HG03103 (cell line): Measurements from ENCODE around the gene SFXN3.

Experiments
- ATAC-seq: cut with Tn5 transposase; IDR thresholded peaks from one replicate; pipeline ENCODE4 v1.9.1; 2021; ENCODE audit warnings: low read depth; ENCODE audit not compliant: unreplicated experiment

SFXN3 gene

GRCh38 chr10:101069441-101069840, 38.4 kb downstream of the SFXN3 start:
- ATAC-seq: no peak

GRCh38 chr10:101070098-101070497, 39.1 kb downstream of the SFXN3 start:
- ATAC-seq: no peak

GRCh38 chr10:101071267-101071884, 40.3 kb downstream of the SFXN3 start:
- ATAC-seq: no peak

- no peak for ATAC-seq
Measured at GRCh38 chr10:101071885-101072433, 40.9 kb downstream of the SFXN3 start.

DNA sequence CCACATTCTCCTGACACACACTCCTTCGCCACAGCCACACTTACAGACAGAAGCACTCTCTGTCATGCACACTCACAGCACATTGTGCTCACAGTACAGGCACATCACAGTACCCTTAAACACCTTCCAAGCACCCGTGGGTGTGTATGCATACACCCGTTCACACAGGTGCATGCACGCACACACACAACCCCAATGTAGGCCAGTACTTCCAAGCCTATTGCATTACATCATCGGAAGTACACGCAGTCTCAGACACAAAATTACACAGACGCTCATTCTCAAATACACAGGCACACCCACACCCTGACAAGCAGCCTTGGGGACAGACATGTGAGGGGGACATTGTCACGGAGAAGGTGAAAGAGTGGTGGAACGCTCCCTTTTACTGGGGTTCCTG, 41.9 kb downstream of the SFXN3 start:
- no peak for ATAC-seq

DNA sequence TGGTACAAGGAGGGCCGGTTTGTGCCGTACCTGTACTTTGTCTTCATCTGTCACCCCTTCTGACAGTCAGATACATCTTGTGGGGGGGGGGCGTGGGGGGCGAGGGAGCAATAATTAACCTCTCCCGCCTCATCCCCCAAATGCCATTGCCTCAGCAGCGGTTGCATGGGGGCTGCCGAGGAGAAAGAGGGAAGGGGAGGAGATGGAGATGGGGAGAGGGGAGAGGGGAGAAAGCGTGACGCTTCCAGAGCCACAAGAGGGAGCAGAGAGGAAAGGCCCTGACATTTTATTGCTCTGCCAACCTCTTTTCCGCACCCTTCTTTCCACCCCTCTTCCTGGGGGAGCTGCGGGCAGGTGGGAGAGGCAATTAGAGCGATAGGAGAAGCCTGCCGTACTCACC, 42.6 kb downstream of the SFXN3 start:
- ATAC-seq: no peak

GRCh38 chr10:101075775-101076174, 44.7 kb downstream of the SFXN3 start:
- no peak for ATAC-seq

- ATAC-seq: no peak
Measured at GRCh38 chr10:101076630-101077029, 45.6 kb downstream of the SFXN3 start.

- no peak for ATAC-seq
Measured at GRCh38 chr10:101079874-101080273, 48.8 kb downstream of the SFXN3 start.

DNA sequence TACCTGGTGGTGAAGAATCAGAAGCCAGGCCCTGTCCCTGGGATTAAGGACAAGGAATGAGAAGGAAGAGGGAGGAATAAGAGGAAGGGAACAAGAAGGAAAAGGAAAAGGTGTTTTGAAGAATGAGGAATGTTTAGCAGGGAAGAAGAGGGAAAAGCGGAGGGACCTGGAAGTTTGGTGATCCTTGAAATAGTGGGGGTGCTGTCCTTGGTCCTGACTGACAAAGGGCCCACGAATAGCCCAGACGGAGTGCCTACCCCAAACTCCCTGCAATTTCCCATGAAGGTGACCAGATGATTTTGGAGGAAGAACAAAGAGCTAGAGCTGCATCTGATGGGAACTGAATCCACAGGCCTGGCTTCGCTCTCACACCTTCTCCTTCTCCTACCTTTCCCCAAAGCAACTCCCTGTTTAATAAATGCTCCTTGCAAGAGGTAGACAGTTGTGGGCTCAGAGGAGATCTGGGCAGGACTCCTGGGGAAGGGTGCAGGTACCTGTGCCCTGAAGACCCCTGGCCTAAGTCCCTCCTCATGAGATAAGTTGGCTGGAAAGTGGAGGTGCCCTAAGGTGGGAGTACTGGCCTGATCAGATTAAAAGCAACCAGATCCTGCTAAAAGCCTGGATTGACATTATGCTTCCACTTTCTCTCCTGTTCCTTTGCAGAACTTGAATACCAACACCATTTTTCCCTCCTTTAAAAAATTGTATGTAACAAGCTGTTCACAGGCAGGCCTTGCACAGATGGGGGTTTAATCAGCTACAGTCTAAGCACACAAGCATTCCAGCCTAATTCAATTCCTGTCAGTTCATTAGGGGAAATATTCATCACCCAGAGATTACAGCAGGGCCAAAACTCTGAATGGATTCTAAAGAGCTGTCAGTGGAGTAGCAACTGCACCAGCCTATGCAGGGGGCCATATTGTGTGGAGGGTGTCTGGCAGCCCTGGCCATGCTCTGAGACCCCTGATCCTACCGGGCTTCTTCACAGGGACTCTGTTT, 50.2 kb downstream of the SFXN3 start:
- ATAC-seq: no peak

DNA sequence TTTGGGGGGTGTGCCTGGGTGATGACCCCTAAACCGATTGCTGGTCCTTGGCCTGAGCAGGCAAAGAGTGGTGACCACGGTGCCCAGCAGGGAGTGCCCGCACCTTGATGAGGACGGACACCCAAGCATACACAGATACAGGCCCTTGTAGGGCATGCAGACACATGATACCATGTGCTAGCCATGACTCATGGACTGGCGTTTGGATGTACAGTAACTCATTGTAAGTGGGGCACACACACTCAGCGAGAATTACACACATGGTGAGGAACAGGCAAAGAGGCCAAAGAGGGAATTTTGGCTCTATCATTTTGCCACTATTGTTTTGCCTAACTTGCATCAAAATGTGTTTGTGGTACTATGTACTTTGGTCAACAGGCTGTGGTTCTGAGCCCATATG, 54.8 kb downstream of the SFXN3 start:
- ATAC-seq: no peak

GRCh38 chr10:101087376-101087775, 56.3 kb downstream of the SFXN3 start:
- no peak for ATAC-seq

DNA sequence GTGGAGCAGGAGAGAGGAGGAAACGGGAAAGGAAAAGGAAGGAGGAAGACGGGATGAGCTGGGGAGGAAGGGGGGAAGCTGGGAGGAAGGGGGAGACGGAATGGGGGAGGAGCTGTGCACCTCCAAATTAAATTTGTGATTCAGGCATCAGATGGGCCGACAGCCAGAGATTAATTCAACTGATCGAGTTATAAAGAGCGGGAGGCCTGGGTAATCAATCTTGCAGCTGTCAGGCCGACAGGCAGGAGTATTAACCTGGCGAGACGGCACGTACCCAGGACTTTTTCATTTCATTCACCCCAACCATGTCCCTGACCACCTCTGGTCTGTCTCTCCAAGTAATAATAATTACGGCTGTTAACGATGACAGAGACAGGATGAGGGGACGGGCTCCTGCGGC, 56.9 kb downstream of the SFXN3 start:
- no peak for ATAC-seq

GRCh38 chr10:101089520-101090299, 58.7 kb downstream of the SFXN3 start:
- ATAC-seq: no peak

GRCh38 chr10:101090597-101090996, 59.6 kb downstream of the SFXN3 start:
- no peak for ATAC-seq
